GM18868 (cell line): Measurements from ENCODE around the gene CDC42BPA.

Experiments
- ATAC-seq: cut with Tn5 transposase; IDR thresholded peaks from one replicate; pipeline ENCODE4 v1.9.1; 2021; ENCODE audit warnings: mild to moderate bottlenecking, moderate library complexity; ENCODE audit not compliant: unreplicated experiment

Gene CDC42BPA

GRCh38 chr1:226951286-226952117, 366.8 kb downstream of the CDC42BPA start:
- ATAC-seq: no peak

GRCh38 chr1:226950871-226951270, 367.4 kb downstream of the CDC42BPA start:
- ATAC-seq: no peak

GRCh38 chr1:226950316-226950715, 368.0 kb downstream of the CDC42BPA start:
- ATAC-seq: no peak

GRCh38 chr1:226949401-226949800, 368.9 kb downstream of the CDC42BPA start:
- ATAC-seq: no peak

GRCh38 chr1:226948996-226949395, 369.3 kb downstream of the CDC42BPA start:
- ATAC-seq: no peak

GRCh38 chr1:226948480-226948879, 369.8 kb downstream of the CDC42BPA start:
- ATAC-seq: no peak

- no peak for ATAC-seq
These were observed 370.2 kb downstream of the CDC42BPA start for GRCh38 chr1:226948051-226948450.

GRCh38 chr1:226946841-226947240, 371.5 kb downstream of the CDC42BPA start:
- no peak for ATAC-seq

- ATAC-seq: no peak
These were observed 372.0 kb downstream of the CDC42BPA start for GRCh38 chr1:226946285-226946684.

- no peak for ATAC-seq
These were observed 372.4 kb downstream of the CDC42BPA start for GRCh38 chr1:226945858-226946245.

GRCh38 chr1:226945106-226945857, 373.0 kb downstream of the CDC42BPA start:
- ATAC-seq: no peak

- no peak for ATAC-seq
These were observed 374.4 kb downstream of the CDC42BPA start for GRCh38 chr1:226943927-226944326.

GRCh38 chr1:226943156-226943555, 375.1 kb downstream of the CDC42BPA start:
- no peak for ATAC-seq

- no peak for ATAC-seq
These were observed 375.9 kb downstream of the CDC42BPA start for GRCh38 chr1:226942392-226942791.

GRCh38 chr1:226940806-226941067, 377.6 kb downstream of the CDC42BPA start:
- no peak for ATAC-seq

- ATAC-seq: peak; percentile 94
These were observed 378.1 kb downstream of the CDC42BPA start, which contains the start of gene COQ8A for GRCh38 chr1:226940029-226940805. Gene COQ8A, plus strand, starts transcription at chr1:226940294. Its CDS starts 21,092 bp downstream, at chr1:226961386.
